Parathyroid adenoma (tissue), 2 donors: ENCODE data around the gene PTPRD.

Source experiments
- H2AFZ ChIP-seq: fragments of 300-600 bp; sonication (generic); one replicate; pipeline ENCODE4 v1.7.0; 2017; ENCODE audit warnings: antibody characterized with exemption, mild to moderate bottlenecking
- H3K27ac ChIP-seq: fragments of 300-600 bp; sonication (generic); one replicate; pipeline ENCODE4 v1.7.0; 2017
- H3K27me3 ChIP-seq: fragments of 300-600 bp; sonication (generic); one replicate; pipeline ENCODE4 v1.7.0; 2017; ENCODE audit warnings: low read length; ENCODE audit not compliant: control insufficient read depth, insufficient read depth
- H3K36me3 ChIP-seq: fragments of 300-600 bp; sonication (generic); one replicate; pipeline ENCODE4 v1.7.0; 2017; ENCODE audit warnings: low read length; ENCODE audit not compliant: control insufficient read depth, insufficient read depth
- H3K4me1 ChIP-seq: fragments of 300-600 bp; sonication (generic); one replicate; pipeline ENCODE4 v1.7.0; 2017; ENCODE audit warnings: control low read depth
- H3K4me2 ChIP-seq: fragments of 300-600 bp; sonication (generic); one replicate; pipeline ENCODE4 v1.7.0; 2017; ENCODE audit warnings: low read length
- H3K4me3 ChIP-seq: fragments of 300-600 bp; sonication (generic); one replicate; pipeline ENCODE4 v1.7.0; 2017; ENCODE audit warnings: low read depth, low read length
- H3K79me2 ChIP-seq: fragments of 300-600 bp; sonication (generic); one replicate; pipeline ENCODE4 v1.7.0; 2017; ENCODE audit warnings: control low read depth
- H3K9ac ChIP-seq: fragments of 300-600 bp; sonication (generic); one replicate; pipeline ENCODE4 v1.7.0; 2017; ENCODE audit warnings: mild to moderate bottlenecking
- H3K9me3 ChIP-seq: fragments of 300-600 bp; sonication (generic); one replicate; pipeline ENCODE4 v1.7.0; 2017; ENCODE audit warnings: low read length; ENCODE audit not compliant: control insufficient read depth
- CTCF ChIP-seq: fragments of 300-600 bp; sonication (generic); IDR thresholded peaks from one replicate; pipeline ENCODE4 v1.7.0; 2017; ENCODE audit warnings: antibody characterized with exemption, mild to moderate bottlenecking
- donor health status: primary hyperparathyroidism.

The PTPRD gene

GRCh38 chr9:8693464-8693863 lies 1919.3 kb downstream of the PTPRD start:
- no peak for TF ChIP-seq CTCF
- H2AFZ ChIP-seq, result no peak overlapping the region
- H3K36me3 ChIP-seq, result no peaks in the 10 kb centered on the region
- no peaks in the 10 kb centered on the region for H3K79me2 ChIP-seq
- H3K27me3 ChIP-seq, result no peaks in the 10 kb centered on the region
- no peak overlapping the region for H3K4me3 ChIP-seq
- no peaks in the 10 kb centered on the region for H3K9me3 ChIP-seq
- no peak overlapping the region for H3K4me2 ChIP-seq
- H3K27ac ChIP-seq, result no peak overlapping the region
- no peak overlapping the region for H3K9ac ChIP-seq
- no peaks in the 10 kb centered on the region for H3K4me1 ChIP-seq

- H3K36me3 ChIP-seq, result no peaks in the 10 kb centered on the region
- H3K79me2 ChIP-seq, result no peaks in the 10 kb centered on the region
Measured at GRCh38 chr9:8686516-8686915, 1926.3 kb downstream of the PTPRD start.

GRCh38 chr9:8685825-8686224 lies 1927.0 kb downstream of the PTPRD start:
- no peaks in the 10 kb centered on the region for H3K9me3 ChIP-seq
- H3K79me2 ChIP-seq, result no peaks in the 10 kb centered on the region
- H3K4me3 ChIP-seq, result no peak overlapping the region
- no peaks in the 10 kb centered on the region for H3K4me1 ChIP-seq
- no peak for TF ChIP-seq CTCF
- H3K27ac ChIP-seq, result no peak overlapping the region
- H3K9ac ChIP-seq, result no peak overlapping the region
- H3K36me3 ChIP-seq, result no peaks in the 10 kb centered on the region
- no peak overlapping the region for H2AFZ ChIP-seq
- H3K27me3 ChIP-seq, result no peaks in the 10 kb centered on the region
- H3K4me2 ChIP-seq, result no peak overlapping the region

More at GRCh38 chr9:8686516-8686915, 1926.3 kb downstream of the PTPRD start:
- Histone ChIP-seq H2AFZ (no peak overlapping the region), H3K9ac (no peak overlapping the region), H3K4me3 (no peak overlapping the region), H3K27ac (no peak overlapping the region), H3K4me2 (no peak overlapping the region), H3K27me3 (no peaks in the 10 kb centered on the region), H3K9me3 (no peaks in the 10 kb centered on the region), H3K4me1 (no peaks in the 10 kb centered on the region)
- TF ChIP-seq CTCF, result no peak

- Histone ChIP-seq H3K4me3 (no peak overlapping the region), H3K4me2 (no peak overlapping the region), H3K27ac (no peak overlapping the region), H3K79me2 (no peaks in the 10 kb centered on the region), H3K36me3 (no peaks in the 10 kb centered on the region), H2AFZ (no peak overlapping the region), H3K9me3 (no peaks in the 10 kb centered on the region), H3K4me1 (no peaks in the 10 kb centered on the region), H3K9ac (no peak overlapping the region), H3K27me3 (no peaks in the 10 kb centered on the region)
- no peak for TF ChIP-seq CTCF
Measured at GRCh38 chr9:8684978-8685708, 1927.7 kb downstream of the PTPRD start.

- Histone ChIP-seq H3K9me3 (no peaks in the 10 kb centered on the region), H3K4me3 (no peak overlapping the region), H3K4me2 (no peak overlapping the region), H3K27me3 (no peaks in the 10 kb centered on the region), H2AFZ (no peak overlapping the region), H3K36me3 (no peaks in the 10 kb centered on the region), H3K4me1 (no peaks in the 10 kb centered on the region), H3K27ac (no peak overlapping the region), H3K9ac (no peak overlapping the region), H3K79me2 (no peaks in the 10 kb centered on the region)
- TF ChIP-seq CTCF, result no peak
Measured at GRCh38 chr9:8683496-8683895, 1929.3 kb downstream of the PTPRD start.
